Adrenal gland (tissue), 12 donors: Measurements from ENCODE around the gene SCARF1. TPM values are rescaled to one million over a fixed set of nuclear protein-coding genes. Genes with fewer than 3 reads are reported as not detected.
A peak's percentile ranks its signal among the peaks of the same experiment; 100 is the strongest.

Experiments used
- DNase-seq, 7 donors: peaks; one replicate each; pipeline ENCODE4 v3.0.0-alpha.2; 2019 to 2020
- H3K27ac ChIP-seq, 5 donors: fragments of 200-600 bp; sonication (generic) in 4 of 5; 1 replicate in 3 of 5; 2 replicates in 2 of 5; pipeline versions ENCODE4 v1.5.1 to v1.8.0; 2016 to 2020; ENCODE audit warnings: mild to moderate bottlenecking in 1 of 5
- H3K27me3 ChIP-seq: fragments of 200-600 bp; 2 replicates; pipeline ENCODE4 v1.8.0; 2021
- H3K36me3 ChIP-seq, 2 donors: fragments of 200-600 bp; replicated peaks in 1 of 2; 1 replicate in 1 of 2; 2 replicates in 1 of 2; pipeline versions ENCODE4 v1.5.1 to v1.8.0; 2018 to 2022
- H3K4me1 ChIP-seq, 2 donors: fragments of 200-600 bp; replicated peaks in 1 of 2; 1 replicate in 1 of 2; 2 replicates in 1 of 2; pipeline versions ENCODE4 v1.5.1 to v1.8.0; 2018 to 2021
- H3K4me3 ChIP-seq, 4 donors: fragments of 200-600 bp; sonication (generic) in 3 of 4; one replicate each; pipeline ENCODE4 v1.5.1; 2016 to 2018
- H3K9me3 ChIP-seq, 3 donors: fragments of 200-600 bp; sonication (generic) in 1 of 3; replicated peaks in 1 of 3; 1 replicate in 2 of 3; 2 replicates in 1 of 3; pipeline versions ENCODE4 v1.5.1 to v1.8.0; 2016 to 2021
- CTCF ChIP-seq, 6 experiments: fragments of 450-650 bp in 4 of 6; fragments of 200-600 bp in 2 of 6; sonication (generic) in 1 of 6; IDR thresholded peaks; 1 replicate in 5 of 6; 2 replicates in 1 of 6; pipeline versions ENCODE4 v1.5.1 to v1.8.0; 2016 to 2021; ENCODE audit warnings: antibody characterized with exemption in 6 of 6, mild to moderate bottlenecking in 2 of 6, moderate library complexity in 1 of 6
- POLR2A ChIP-seq, 2 donors: fragments of 450-650 bp; IDR thresholded peaks; one replicate each; pipeline ENCODE4 v1.6.1; 2017; ENCODE audit warnings: antibody characterized with exemption in 2 of 2, mild to moderate bottlenecking in 2 of 2, moderate library complexity in 1 of 2
- WGBS, 4 donors: extraction: QIAGEN DNeasy Blood & Tissue Kit in 2 of 4; methylation state at CpG; one replicate each; pipeline versions ENCODE4 v1.1.5 to v1.1.7; 2013 to 2017; 5-methylcytosine and 5-hydroxymethylcytosine counted together
- intact Hi-C, 2 donors: fragments of 100-400 bp; cut with DNase I; formaldehyde crosslinking; loops; one replicate each; pipeline versions ENCODE4 v1.14.1 to v1.15.0; 2022 to 2023
- polyA plus RNA-seq, 3 donors: library from polyadenylated mRNA; stranded (reverse); fragments of 200-250 nt in 2 of 3; fragments of 350-450 nt in 1 of 3; fragmentation: Illumina TruSeq in 1 of 3; extraction: RNeasy Lipid Tissue Mini Kit (QIAGEN cat#74804) in 1 of 3; gene quantifications; one replicate each; pipeline ENCODE4 v1.2.3, GENCODE V29; 2013 to 2014
- total RNA-seq, 9 donors: library from RNA; depleted of rRNA in 4 of 9; stranded (reverse); fragments of >200 nt in 4 of 9; fragments of 120-200 nt in 1 of 9; fragmentation: NEBNext Ultra II Directional in 1 of 9; extraction: Animal tissue kit (Norgen Biotek cat#: 25700) in 1 of 9; gene quantifications; one replicate each; pipeline versions ENCODE4 v1.1.0 to v1.2.4, GENCODE V29; 2013 to 2023
- donor health status: healthy with polysubstance abuse.
- donor health status: Bipolar disorder and iron deficiency.
- donor health status: DM: yes; HTN: yes; CAD: no.
- donor health status: DM: no; HTN: no; CAD: no.
- donor health status: DM: no; HTN: no; CAD: no.
- donor health status: DM: yes; HTN: yes; CAD: no.

The SCARF1 gene
- total and polyA plus RNA-seq, 12 donors, result 0.81 to 24.8 (median 16.0) TPM

DNA sequence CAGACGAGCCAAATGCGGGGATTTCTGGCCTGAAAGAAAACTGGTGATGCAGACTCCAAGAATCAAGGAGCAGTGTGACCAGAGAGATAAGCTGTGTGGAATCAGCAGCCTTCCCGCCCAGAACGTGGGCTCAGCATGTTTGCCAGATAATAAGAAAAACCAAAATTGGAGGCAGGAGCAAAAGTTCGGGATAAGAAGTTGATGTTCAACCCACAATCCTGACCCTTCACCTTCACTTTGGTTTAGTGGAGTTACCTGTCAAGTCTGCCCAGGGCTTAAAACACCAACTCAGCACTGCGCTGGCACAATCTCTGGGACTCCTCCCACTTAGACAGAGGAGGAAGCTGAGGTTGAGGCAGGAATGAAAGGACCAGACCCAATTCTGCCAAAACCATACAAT, 20.0 kb downstream of the SCARF1 start:
- 72 to 81% (median 77%) methylated on average over 6 of the region's 6 CpGs for WGBS, 4 donors
- peaks cover 10 to 38% of the 10 kb centered on the region in 2 donors for H3K4me1 ChIP-seq
- DNase-seq, result peak in 1 of 7 donors; percentile 15
- H3K27ac ChIP-seq, result peak overlapping the region in 2 of 5 donors; percentile 45 to 95
- intact Hi-C loops, result loop anchor here in 1 of 2 donors (5.0 kb wide), 1 partner anchor 48 kb away; no protein-coding TSS in a partner anchor
- no peaks in the 10 kb centered on the region for H3K36me3 ChIP-seq
- H3K4me3 ChIP-seq, result no peak overlapping the region
- H3K27me3 ChIP-seq, result no peaks in the 10 kb centered on the region
- no peak for TF ChIP-seq CTCF (IDR thresholded peaks at IDR 0.05)
- TF ChIP-seq POLR2A (IDR thresholded peaks at IDR 0.05), result no peak
- H3K9me3 ChIP-seq, result no peaks in the 10 kb centered on the region

GRCh38 chr17:1625053-1625452, 20.5 kb downstream of the SCARF1 start:
- intact Hi-C loops, result loop anchor here in 1 of 2 donors (5.0 kb wide), 1 partner anchor 48 kb away; no protein-coding TSS in a partner anchor
- Histone ChIP-seq H3K27me3 (no peaks in the 10 kb centered on the region), H3K9me3 (no peaks in the 10 kb centered on the region), H3K27ac (peak overlapping the region in 1 of 5 donors; percentile 45), H3K4me1 (peaks cover 10 to 33% of the 10 kb centered on the region in 2 donors), H3K36me3 (no peaks in the 10 kb centered on the region), H3K4me3 (no peak overlapping the region)
- 78 to 88% (median 83%) methylated on average over 13 to 14 of the region's 14 CpGs for WGBS, 4 donors
- DNase-seq, result no peak
- TF ChIP-seq CTCF (IDR thresholded peaks at IDR 0.05), result no peak
- TF ChIP-seq POLR2A (IDR thresholded peaks at IDR 0.05), result no peak

DNA sequence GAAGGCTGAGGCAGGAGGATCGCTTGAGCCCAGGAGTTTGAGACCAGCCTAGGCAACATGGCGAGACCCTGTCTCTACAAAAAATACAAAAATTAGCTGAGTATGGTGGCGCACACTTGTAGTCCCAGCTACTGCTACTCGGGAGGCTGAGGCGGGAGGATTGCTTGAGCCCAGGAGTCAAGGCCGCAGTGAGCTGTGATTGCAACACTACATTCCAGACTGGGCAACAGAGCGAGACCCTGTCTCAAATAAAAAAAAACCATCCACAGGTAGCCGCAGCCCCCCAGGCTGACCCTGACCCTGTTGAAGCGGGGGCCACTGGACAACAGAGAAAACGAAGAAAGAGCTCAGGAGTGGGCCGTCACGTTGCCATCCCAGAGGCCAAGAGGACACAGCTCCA, 20.9 kb downstream of the SCARF1 start:
- intact Hi-C loops, result loop anchor here in 1 of 2 donors (5.0 kb wide), 1 partner anchor 47 kb away; no protein-coding TSS in a partner anchor

DNA sequence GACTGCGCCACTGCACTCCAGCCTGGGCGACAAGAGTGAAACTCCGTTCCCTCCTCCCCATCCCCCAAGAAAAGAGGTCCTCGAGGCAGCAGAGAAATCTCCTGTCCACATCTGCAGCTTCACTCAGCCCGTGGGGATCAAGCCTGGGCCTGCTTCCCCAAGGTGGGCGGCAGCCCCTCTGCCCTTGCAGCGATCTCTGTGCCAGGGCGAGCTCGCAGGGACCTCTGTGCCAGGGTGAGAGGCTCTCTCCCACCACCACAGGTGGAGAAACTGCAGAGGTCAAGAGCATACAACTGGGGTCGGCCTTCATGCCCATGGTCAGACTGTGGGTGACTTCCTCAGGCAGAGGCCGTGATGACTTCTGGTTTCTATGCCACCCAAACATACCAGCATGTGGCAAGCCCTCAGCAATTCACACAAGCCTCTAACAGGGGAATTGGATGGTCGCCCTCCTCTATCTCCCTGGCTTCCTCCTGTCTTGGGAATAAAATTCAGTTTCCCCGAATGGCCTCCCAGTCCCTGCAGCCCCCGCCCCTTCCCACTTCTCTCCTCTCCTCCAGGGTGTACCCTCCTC, 22.4 kb downstream of the SCARF1 start:
- Histone ChIP-seq H3K9me3 (no peaks in the 10 kb centered on the region), H3K36me3 (no peaks in the 10 kb centered on the region), H3K4me3 (no peak overlapping the region), H3K27me3 (no peaks in the 10 kb centered on the region), H3K27ac (no peak overlapping the region), H3K4me1 (peaks cover 8 to 28% of the 10 kb centered on the region in 2 donors)
- WGBS, 4 donors, result 91 to 94% (median 92%) methylated on average over 7 to 14 of the region's 14 CpGs
- DNase-seq, result no peak
- intact Hi-C loops, result no loop called here
- no peak for TF ChIP-seq CTCF (IDR thresholded peaks at IDR 0.05)
- no peak for TF ChIP-seq POLR2A (IDR thresholded peaks at IDR 0.05)

More for the DNA sequence above, 20.9 kb downstream of the SCARF1 start:
- Histone ChIP-seq H3K4me3 (no peak overlapping the region), H3K27ac (no peak overlapping the region), H3K9me3 (no peaks in the 10 kb centered on the region), H3K36me3 (no peaks in the 10 kb centered on the region), H3K4me1 (peaks cover 10 to 29% of the 10 kb centered on the region in 2 donors), H3K27me3 (no peaks in the 10 kb centered on the region)
- TF ChIP-seq CTCF (IDR thresholded peaks at IDR 0.05) (no peak), POLR2A (IDR thresholded peaks at IDR 0.05) (no peak)
- no peak for DNase-seq
- 85 to 88% (median 86%) methylated on average over 11 to 12 of the region's 12 CpGs for WGBS, 4 donors
